Hematopoietic multipotent progenitor cell treated with erythropoietin and hydrocortisone succinate and interleukin-3 and kit ligand, for 15 days (in vitro differentiated cells): ENCODE data around the gene IL37.

Experiments used
- DNase-seq: peaks from one replicate; pipeline ENCODE4 v3.0.0-alpha.2; 2015; ENCODE audit warnings: low spot score

Gene IL37

DNA sequence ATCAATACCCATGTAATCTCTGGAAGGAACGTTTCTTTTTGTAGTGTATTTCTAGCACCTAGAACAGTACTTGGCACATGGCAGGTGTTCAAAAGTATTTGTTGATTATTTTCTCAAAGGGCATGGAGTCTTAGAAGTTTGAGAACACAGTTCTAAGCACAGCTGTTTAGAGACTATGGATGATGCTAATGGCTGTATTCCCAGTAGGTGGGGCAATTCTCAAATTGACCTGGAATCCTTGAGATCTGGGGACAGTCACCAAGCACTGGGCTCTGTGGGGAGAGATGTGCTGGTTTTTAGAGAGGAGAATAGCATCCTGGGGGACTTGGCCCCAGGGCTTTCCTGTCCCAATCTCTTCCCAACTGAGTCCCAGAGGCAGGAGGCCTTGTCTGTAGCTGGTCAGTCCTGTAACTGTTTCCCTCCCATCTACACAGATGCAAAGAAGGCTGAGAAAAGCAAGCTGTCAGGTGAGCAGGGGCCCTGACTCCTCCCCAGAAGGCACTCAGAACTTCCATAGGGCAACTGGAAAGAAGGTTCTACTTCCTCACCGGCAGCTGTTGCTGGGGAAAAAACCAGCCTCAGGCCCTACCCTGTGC, 49.4 kb downstream of the IL37 start:
- DNase-seq = no peak

DNA sequence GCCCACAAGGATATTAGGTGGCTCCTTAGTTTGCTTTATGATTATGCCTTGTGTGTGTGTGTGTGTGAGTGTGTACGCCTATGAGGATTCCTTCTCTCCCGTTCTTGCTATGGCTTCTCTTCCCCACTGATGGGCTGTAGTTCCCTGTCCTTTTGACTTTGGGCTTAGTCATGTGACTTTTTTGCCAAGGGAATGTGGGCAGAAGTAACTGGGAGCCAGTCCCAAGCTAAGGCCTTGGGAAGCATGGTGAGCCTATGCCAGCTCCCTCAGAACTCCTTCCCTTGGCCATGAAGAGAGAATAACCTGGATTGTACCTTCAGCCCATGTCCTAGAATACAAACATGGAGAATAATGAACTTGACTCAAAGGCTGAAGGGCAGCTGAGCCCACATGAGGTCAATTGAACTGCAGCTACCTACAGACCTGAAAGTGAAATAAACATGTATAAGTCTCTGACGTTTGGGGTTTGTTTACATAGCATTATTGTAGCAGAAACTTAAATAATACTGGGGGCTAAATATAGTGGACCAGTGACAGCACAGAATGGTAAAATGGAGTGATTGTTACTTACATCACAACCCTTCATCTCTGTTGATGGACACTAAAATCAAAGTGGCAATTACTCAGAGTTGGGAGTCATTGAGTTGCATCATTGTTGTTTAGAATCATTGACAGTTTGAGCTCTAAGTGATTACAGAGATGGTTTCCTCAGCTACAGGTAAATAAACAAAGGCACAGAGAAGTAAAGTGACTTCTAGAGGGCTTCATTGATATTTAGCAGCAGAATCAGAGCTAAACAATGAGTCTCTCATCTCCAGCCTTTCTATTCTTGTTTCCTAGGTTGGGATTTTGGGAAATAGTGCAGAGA, 51.6 kb downstream of the IL37 start:
- DNase-seq = no peak

DNA sequence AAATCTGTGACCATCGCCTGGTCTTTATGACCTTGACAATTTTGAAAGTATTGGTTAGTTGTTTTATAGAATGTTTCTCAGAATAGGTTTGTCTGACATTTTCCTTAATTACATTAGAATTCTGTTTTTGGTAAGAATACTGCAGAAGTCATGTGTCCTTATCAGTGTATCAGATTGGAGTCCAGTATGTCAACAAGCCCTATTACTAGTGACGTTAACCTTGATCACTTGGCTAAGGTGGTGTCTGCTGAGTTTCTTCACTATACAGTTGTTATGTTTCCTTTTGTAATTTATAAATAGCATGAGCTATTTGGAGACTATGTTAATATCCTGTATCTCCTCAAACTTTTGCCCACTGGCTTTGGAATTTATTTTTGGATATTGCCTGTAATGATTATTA, 56.1 kb downstream of the IL37 start:
- no peak for DNase-seq
